PC-9 (cell line): Measurements from ENCODE around the gene HCN4. TPM values are rescaled to one million over a fixed set of nuclear protein-coding genes. Genes with fewer than 3 reads are reported as not detected.
A peak's percentile ranks its signal among the peaks of the same experiment; 100 is the strongest.

Experiments
- BruUV-seq: library from RNA; stranded (reverse); fragments of 400-500 nt; replicated peaks from 2 replicates; lab custom pipeline; 2021; lab: Mats Ljungman, UMichigan
- CTCF ChIA-PET: fragments of 300-600 bp; sonication (Branson Sonifier 250); formaldehyde crosslinking; loops from one replicate; lab custom pipeline; 2022; ENCODE audit warnings: antibody characterized with exemption; lab: Charles Lee
- POLR2A ChIA-PET: fragments of 300-600 bp; sonication (Branson Sonifier 250); formaldehyde crosslinking; loops from one replicate; lab custom pipeline; 2022; ENCODE audit warnings: antibody characterized with exemption; ENCODE audit not compliant: unreplicated experiment; lab: Charles Lee
- DNase-seq, 2 experiments: peaks; one replicate each; pipeline versions ENCODE4 v3.0.0 to v3.0.0-alpha.2; 2015 to 2022; ENCODE audit warnings: mixed read lengths in 1 of 2
- H2AFZ ChIP-seq: fragments of 200-600 bp; sonication (generic); 2 replicates; pipeline ENCODE4 v1.8.1; 2017; ENCODE audit warnings: antibody characterized with exemption
- H3F3A ChIP-seq: fragments of 200-600 bp; sonication (generic); 2 replicates; pipeline ENCODE4 v1.8.1; 2017; ENCODE audit warnings: antibody characterized with exemption, mild to moderate bottlenecking, low read depth; ENCODE audit not compliant: insufficient read depth
- H3K27ac ChIP-seq: fragments of 200-600 bp; sonication (generic); 2 replicates; pipeline ENCODE4 v1.6.1; 2016; ENCODE audit warnings: mixed run types
- H3K27me3 ChIP-seq: fragments of 200-600 bp; sonication (generic); 2 replicates; pipeline ENCODE4 v1.6.1; 2016; ENCODE audit warnings: low read depth, mixed run types; ENCODE audit not compliant: insufficient read depth
- H3K36me3 ChIP-seq: fragments of 200-600 bp; sonication (generic); 2 replicates; pipeline ENCODE4 v1.6.1; 2016; ENCODE audit warnings: low read depth, mixed run types
- H3K4me1 ChIP-seq: fragments of 200-600 bp; sonication (generic); replicated peaks from 2 replicates; pipeline ENCODE4 v1.6.1; 2016; ENCODE audit warnings: mixed run types; ENCODE audit not compliant: insufficient read depth
- H3K4me2 ChIP-seq: fragments of 200-600 bp; sonication (generic); 2 replicates; pipeline ENCODE4 v1.6.1; 2017; ENCODE audit warnings: mixed run types
- H3K4me3 ChIP-seq: fragments of 200-600 bp; sonication (generic); 2 replicates; pipeline ENCODE4 v1.6.1; 2016; ENCODE audit warnings: mixed run types
- H3K79me2 ChIP-seq: fragments of 200-600 bp; sonication (generic); 2 replicates; pipeline ENCODE4 v1.6.1; 2017; ENCODE audit warnings: low read depth, mixed run types
- H3K9me2 ChIP-seq: fragments of 200-600 bp; sonication (generic); 2 replicates; pipeline ENCODE4 v1.8.1; 2017; ENCODE audit warnings: mild to moderate bottlenecking; ENCODE audit not compliant: insufficient read depth
- H3K9me3 ChIP-seq: fragments of 200-600 bp; sonication (generic); 2 replicates; pipeline ENCODE4 v1.8.1; 2016; ENCODE audit warnings: low read depth; ENCODE audit not compliant: insufficient read depth
- H4K20me1 ChIP-seq: fragments of 200-600 bp; sonication (generic); 2 replicates; pipeline ENCODE4 v1.8.1; 2017; ENCODE audit not compliant: insufficient read depth
- EZH2 ChIP-seq: fragments of 200-600 bp; sonication (generic); IDR thresholded peaks from 2 replicates; pipeline ENCODE4 v1.8.0; 2017; ENCODE audit warnings: antibody characterized with exemption, low read depth
- intact Hi-C: fragments of 100-400 bp; cut with micrococcal nuclease; formaldehyde crosslinking; loops from one replicate; pipeline ENCODE4 v1.10.0; 2022; ENCODE audit not compliant: unreplicated experiment
- total RNA-seq: library from RNA; stranded (reverse); gene quantifications from 2 replicates; pipeline ENCODE4 v1.2.3, GENCODE V29; 2021
- TF ChIP-seq, protein P1 (sequence below): fragments of 200-600 bp; sonication (generic); conservative IDR thresholded peaks from 2 replicates; pipeline ENCODE4 v1.6.1; 2017; ENCODE audit warnings: mixed run types, antibody characterized with exemption, mild to moderate bottlenecking, moderate library complexity

HCN4 gene
- total RNA-seq, 1 experiment from 2014 or later, result not detected

DNA sequence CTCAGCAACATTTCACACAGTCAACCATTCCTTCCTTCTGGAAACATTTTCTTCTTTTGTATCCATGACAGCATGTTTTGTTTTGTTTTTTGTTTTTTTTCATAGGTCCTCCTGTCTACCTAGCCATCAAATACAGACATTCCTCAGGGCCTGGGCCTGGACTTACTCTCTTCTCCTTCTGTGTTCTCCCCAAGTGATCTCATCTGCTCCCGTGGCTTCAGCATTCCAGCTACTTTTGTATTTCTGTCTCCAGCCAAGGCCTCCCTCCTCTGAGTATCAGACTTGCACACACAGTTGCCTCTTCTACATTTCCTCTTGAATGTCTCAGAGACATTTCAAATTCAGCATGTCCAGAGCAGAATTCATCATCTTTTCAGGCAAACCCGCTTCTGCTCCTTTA is 82.4 kb downstream of the HCN4 start:
- no peaks in the 10 kb centered on the region for H3K79me2 ChIP-seq
- TF ChIP-seq EZH2, result no peak
- TF ChIP-seq, protein P1, sequence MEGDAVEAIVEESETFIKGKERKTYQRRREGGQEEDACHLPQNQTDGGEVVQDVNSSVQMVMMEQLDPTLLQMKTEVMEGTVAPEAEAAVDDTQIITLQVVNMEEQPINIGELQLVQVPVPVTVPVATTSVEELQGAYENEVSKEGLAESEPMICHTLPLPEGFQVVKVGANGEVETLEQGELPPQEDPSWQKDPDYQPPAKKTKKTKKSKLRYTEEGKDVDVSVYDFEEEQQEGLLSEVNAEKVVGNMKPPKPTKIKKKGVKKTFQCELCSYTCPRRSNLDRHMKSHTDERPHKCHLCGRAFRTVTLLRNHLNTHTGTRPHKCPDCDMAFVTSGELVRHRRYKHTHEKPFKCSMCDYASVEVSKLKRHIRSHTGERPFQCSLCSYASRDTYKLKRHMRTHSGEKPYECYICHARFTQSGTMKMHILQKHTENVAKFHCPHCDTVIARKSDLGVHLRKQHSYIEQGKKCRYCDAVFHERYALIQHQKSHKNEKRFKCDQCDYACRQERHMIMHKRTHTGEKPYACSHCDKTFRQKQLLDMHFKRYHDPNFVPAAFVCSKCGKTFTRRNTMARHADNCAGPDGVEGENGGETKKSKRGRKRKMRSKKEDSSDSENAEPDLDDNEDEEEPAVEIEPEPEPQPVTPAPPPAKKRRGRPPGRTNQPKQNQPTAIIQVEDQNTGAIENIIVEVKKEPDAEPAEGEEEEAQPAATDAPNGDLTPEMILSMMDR, result no peak
- no peaks in the 10 kb centered on the region for H3K36me3 ChIP-seq
- H3K9me2 ChIP-seq, result no peaks in the 10 kb centered on the region
- no peaks in the 10 kb centered on the region for H4K20me1 ChIP-seq
- H3K4me3 ChIP-seq, result no peak overlapping the region
- no peak overlapping the region for H2AFZ ChIP-seq
- H3K9me3 ChIP-seq, result no peaks in the 10 kb centered on the region
- no peak overlapping the region for H3K4me2 ChIP-seq
- no TSS peak for BruUV-seq
- no peak for DNase-seq
- intact Hi-C loops, result no loop called here
- no peak overlapping the region for H3K27ac ChIP-seq
- H3K4me1 ChIP-seq, result no peaks in the 10 kb centered on the region
- ChIA-PET POLR2A (no interaction called here), CTCF (no interaction called here)
- no peaks in the 10 kb centered on the region for H3F3A ChIP-seq
- no peaks in the 10 kb centered on the region for H3K27me3 ChIP-seq

DNA sequence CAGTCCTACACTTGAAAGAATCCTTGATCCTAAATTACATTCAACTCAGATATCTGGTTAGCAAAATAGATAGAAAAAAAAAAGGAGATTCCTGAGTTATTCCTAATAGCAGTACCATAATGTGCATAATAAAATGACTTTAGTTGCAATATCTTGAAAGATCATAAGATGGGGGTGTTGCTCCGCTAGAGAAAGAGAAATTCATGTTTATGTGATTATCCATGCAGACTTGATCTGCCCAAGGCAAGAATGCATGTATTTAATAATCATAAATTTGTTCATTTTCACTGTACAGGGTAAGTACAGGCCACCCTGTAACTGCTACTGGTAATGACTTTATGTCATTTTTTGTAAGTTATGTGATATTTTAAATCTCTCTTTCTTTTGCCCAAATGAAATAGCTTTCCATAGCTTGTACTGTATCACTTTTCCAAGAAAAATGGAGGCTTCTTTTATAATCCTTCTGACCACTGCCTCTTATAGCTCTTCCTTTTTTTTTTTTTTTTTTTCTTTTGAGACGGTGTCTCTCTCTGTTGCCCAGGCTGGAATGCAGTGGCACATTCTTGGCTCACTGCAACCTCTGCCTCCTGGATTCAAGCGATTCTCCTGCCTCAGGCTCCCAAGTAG is 84.6 kb downstream of the HCN4 start:
- no peaks in the 10 kb centered on the region for H3K36me3 ChIP-seq
- H3K4me1 ChIP-seq, result no peaks in the 10 kb centered on the region
- H4K20me1 ChIP-seq, result no peaks in the 10 kb centered on the region
- POLR2A ChIA-PET, result no interaction called here
- TF ChIP-seq, protein P1, result peak; percentile 62
- no peak for TF ChIP-seq EZH2
- no peak overlapping the region for H3K4me3 ChIP-seq
- CTCF ChIA-PET, result interaction anchor here (0.7 to 1.0 kb wide), 2 partner anchors 367 to 416 kb away, joined by 3 to 9 read pairs; no protein-coding TSS in a partner anchor
- H3K27ac ChIP-seq, result no peak overlapping the region
- H3K9me3 ChIP-seq, result no peaks in the 10 kb centered on the region
- H3K27me3 ChIP-seq, result no peaks in the 10 kb centered on the region
- intact Hi-C loops, result loop anchor here (1.0 kb wide), 1 partner anchor 416 kb away; no protein-coding TSS in a partner anchor
- BruUV-seq, result no TSS peak
- H3F3A ChIP-seq, result no peaks in the 10 kb centered on the region
- H3K9me2 ChIP-seq, result no peaks in the 10 kb centered on the region
- no peak overlapping the region for H3K4me2 ChIP-seq
- no peaks in the 10 kb centered on the region for H3K79me2 ChIP-seq
- DNase-seq, result no peak
- H2AFZ ChIP-seq, result no peak overlapping the region

DNA sequence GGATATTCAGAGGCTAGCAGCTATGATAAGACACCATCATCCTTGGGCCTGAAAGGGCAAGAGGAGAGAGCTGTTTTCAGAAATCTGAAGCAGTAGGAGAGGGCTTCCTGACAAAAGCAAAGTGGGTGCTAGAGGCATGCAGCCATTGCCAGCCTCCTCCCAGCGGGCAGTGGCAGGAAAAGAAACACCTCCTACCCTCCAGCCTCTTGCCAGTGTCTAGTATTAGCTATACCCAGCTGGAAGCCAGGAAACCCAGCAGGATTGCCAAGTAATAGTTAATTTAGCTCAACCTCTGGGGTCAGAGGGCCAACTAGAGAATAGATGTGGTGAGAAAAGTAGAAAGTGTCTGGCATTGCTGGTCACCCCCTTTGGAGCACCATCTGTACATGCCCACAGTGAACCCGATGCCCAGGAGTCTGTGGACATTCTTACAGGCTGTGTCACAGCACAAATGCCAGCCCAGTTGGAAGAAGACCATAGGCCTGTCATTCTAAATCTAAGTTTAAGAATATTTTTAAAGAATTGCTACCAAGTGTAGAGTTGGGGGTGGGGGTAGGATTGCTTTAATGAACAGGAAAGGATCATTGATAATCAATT is 85.3 kb downstream of the HCN4 start:
- Histone ChIP-seq H3K27me3 (no peaks in the 10 kb centered on the region), H3K4me1 (no peaks in the 10 kb centered on the region), H3K4me3 (no peak overlapping the region), H3K9me2 (no peaks in the 10 kb centered on the region), H3K36me3 (no peaks in the 10 kb centered on the region), H2AFZ (no peak overlapping the region), H3K9me3 (no peaks in the 10 kb centered on the region), H3K4me2 (no peak overlapping the region), H3K27ac (no peak overlapping the region), H3K79me2 (no peaks in the 10 kb centered on the region), H3F3A (no peaks in the 10 kb centered on the region), H4K20me1 (no peaks in the 10 kb centered on the region)
- POLR2A ChIA-PET, result interaction anchor here (0.7 kb wide), 1 partner anchor 20 kb away, joined by 3 read pairs; no protein-coding TSS in a partner anchor
- CTCF ChIA-PET, result no interaction called here
- intact Hi-C loops, result no loop called here
- TF ChIP-seq EZH2, result no peak
- TF ChIP-seq, protein P1, result no peak
- no TSS peak for BruUV-seq
- no peak for DNase-seq
